Islet precursor cell (in vitro differentiated cells): Measurements from ENCODE around the gene STARD4.

Experiments
- DNase-seq: peaks from one replicate; pipeline ENCODE4 v3.0.0-alpha.2; 2018

STARD4 gene

DNA sequence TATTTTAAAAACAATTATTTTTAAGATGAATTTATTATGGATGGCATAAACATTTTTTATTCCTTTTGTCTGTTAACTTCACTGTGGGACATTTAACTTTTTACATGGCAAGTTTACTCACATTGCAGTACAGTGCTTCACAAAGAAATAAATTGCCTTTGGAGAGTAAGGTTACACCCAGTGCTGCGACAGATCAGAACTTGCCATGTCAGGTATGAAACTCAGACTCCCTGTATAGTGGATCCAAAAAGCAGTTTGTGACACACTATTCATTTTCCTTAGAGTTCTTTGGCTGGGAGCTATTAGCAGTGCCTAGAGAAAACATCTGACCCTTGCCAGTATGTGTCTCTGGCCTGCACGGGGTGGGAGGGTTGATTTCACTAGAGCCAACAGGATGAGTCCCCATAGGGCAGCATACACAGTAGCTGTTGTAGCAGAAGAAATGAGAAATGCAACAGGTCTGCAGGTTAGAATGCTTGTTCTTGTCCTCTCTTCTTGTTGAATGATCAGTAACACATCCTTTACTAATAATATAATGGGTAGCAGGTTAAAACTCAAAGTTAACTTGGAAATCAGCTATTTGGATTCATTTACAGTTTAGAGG is 42.9 kb downstream of the STARD4 start:
- DNase-seq, result no peak

DNA sequence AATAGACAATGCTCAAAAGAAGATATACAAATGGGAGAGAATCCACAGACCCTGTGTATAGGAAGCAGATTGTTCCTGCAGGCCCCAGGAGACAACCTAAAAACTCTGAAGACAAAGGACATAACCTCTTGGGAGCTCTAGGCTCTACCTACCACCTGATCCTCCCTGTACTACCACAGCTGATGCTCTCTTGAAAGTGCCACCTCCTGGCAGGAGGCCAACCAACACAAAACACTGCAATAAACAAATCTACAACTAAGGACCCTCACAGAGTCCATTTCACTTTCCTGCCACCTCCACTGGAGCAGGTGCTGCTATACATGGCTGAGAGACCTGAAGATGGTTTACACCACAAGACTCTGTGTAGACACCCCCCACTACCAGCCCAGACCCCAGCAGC is 49.0 kb downstream of the STARD4 start:
- no peak for DNase-seq

DNA sequence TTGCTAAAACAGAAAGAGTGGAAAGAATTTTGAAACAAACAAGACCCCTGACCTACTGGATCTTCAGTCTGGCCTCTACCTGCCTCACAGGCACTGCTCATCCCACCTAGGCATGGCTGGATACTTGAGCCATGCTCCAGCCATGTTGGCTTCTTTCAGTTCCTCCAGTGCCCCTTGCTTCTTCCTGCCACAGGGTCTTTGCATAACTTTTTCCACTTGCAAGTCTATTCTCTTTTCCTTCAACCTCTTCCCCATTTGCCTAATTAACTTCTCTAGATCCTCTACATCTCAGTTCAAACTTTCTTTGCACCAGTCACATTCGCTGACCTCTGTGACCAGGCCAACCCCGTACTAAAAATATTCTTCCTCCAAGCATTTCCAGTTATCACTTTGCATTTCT is 50.4 kb downstream of the STARD4 start:
- no peak for DNase-seq

DNA sequence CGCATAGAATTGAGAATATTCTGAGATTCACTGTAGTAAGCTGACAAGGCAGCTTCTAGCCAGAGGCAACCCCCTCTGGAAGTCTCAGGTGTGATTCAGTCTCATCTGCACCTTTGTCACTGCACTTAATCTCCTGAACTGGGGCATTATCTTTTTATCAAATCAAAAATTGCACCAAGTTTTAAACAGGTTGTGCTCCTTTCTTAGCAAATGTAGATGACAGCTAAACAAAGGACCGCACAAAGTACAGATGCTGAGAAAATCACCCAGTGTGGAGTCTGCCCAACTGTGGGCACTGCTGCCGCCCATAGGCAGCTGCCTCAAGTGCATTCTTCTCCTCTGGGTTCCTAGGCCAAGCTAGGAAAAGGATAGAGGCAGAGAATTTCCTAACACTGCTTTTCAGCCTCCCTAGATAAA is 51.1 kb downstream of the STARD4 start:
- DNase-seq, result peak; percentile 69

DNA sequence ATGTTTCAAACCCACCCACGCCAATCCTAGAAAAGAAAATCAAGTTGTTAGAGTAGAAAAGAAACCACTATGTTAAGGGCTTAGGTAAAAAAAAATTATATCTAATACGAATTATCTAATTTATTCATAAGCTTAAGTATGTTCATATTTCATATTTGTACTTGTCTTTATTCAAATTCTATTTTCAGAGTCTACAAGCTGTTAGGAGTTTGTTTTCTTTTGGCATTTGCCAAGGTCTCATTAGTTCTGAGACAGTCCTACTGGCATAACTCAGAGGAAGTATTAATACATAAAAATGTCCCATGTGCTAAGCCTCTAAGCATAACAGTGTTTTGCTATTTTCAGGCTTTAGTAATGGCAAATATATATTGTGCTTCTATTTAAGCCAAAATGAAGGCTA is 57.6 kb downstream of the STARD4 start:
- no peak for DNase-seq

DNA sequence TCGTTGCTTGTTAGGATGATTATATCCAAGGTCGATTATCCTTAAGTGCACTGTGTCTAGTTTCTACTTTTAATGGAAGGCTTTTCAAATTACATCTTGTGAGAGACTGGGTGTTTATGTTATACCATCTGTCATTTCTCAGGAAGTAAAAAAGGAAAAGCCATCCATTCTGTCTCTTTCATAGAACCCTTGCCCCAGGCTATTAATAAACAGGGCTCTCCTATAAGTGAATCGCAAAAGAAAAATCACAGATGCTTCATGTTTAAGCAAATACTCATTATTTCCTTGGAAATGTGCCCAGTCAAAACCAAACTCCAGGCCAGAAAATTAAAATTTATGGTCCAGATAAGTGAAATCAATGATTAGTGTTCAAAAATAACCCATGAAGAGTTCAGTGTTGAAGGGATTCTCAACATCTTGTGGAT is 58.1 kb downstream of the STARD4 start:
- no peak for DNase-seq

DNA sequence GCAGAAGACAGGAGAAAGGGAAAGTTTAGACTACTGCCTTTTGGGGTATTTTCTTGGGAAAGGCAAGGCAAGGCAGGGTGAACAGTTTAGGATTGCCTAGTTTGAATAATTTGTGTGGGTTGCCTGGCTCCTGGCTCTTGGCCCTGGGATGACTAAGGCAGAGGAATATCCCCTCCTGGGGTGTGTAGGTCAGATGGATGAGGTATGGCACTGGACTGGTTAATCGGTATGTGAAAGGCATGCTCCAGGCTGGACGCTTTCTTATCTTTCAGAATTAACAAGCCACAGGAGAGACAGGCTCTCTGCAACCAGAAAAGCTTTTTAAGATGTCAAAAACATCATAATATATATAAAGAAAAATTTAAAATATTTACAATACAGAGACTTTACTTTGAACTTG is 58.6 kb downstream of the STARD4 start:
- DNase-seq, result peak; percentile 60

DNA sequence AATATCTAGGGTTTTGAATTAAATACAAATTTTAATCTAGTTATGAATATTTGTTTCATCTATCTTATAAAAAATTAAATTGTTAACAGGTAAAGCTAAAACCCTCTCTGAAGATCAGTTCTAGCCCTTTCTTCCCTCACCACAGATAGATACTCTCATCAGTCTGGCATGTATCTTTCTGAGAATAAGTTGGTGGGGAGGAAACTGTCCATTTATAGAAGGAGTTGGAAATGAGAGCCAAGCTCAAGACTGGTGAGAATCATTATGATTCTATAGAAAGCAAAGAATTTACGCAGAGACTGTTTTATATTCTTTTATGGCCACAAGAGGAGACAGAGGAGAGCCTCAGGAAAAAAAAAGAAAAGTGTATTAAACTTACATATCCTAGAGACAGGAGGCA is 59.0 kb downstream of the STARD4 start:
- no peak for DNase-seq

DNA sequence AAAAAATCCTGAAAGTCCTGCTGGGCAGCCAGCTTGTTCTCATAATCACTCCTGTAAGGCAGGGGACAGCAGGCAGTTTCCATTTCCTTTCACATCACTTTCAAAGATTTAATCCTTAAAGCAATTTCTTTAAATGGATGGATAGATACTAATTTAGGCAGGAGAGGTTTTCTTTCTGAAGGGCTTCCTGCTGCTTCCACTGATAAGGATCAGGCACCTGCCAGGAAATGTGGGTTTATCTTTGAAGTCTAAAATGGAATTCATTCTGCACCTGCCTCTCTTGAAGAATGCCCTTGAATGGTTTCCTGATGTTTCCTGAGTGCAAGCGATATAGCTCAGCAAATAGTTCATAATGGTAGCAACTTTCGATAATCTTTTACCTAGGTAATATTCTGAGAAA is 64.5 kb downstream of the STARD4 start:
- no peak for DNase-seq

DNA sequence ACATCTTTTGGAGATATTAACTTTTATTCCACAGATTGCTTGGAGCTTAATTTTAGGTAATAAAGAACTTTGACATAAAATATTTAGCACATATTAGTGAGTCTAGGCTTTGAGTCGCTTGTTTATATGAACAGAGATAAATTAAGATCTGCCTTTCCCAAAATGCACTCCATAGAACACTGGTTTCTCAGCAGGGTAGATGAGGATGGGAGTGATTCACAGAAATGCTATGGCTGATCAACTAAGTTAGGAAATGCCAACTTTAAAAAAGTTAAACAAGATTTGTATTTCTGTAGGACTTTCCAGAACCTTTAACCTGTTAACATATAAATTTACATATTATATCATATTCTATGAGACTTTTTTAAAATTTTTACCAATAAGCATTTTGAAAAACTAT is 65.2 kb downstream of the STARD4 start:
- DNase-seq, result no peak
